ENCODE results near the gene FRMPD2.
"Not testable (repeated sequence)": the region's sequence is repeated elsewhere in the genome, so short reads cannot be mapped to it uniquely, and the experiment has no call there.

Gene FRMPD2

GRCh38 chr10:48251525-48252353, 22.8 kb downstream of the FRMPD2 start:
- DNase-seq = peak; percentile 9

DNA sequence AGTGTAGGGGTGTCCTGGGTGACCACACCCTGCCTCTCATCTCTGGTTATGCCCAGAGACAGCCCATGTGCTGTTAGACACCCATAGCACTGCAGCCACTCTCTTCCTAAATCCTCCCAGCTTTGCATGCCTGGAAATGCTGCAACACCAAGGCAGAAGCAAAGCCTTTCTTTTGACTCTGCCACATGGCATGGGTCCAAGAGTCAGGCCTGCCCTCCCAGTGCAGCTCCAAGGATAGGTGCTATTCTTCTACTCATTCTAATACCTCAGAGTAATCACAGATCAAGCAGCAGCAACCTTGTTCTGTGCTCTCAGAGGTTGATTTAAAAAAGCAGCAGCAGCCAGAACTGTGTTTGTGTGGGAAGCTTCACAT, 23.4 kb downstream of the FRMPD2 start:
- DNase-seq = no peak

DNA sequence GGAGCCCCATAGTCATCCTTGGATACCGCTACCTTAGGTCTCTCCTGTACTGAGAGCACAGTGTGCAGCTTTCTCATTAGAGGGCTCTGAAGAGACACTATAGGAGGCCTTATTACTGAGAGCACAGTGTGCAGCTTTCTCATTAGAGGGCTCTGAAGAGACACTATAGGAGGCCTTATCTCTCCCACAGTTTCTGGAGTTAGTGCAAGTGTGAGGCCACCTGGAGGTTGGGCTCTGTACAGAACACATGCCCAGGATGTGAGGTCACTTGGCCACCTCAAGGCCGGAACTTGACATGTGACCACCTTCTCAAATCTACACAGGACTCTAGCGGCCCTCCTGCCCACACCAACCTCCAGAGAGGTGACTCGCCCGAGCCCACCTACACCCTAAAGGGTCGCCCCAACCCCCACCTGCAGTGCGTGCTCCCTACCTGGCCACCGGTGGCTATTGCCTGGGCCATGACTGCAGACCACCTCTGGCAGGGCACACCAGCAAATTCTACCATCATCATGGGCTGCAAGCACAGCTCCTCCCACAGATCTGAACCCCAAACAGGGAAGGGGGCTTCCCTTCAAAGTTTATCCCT, 24.6 kb downstream of the FRMPD2 start:
- DNase-seq = no peak

DNA sequence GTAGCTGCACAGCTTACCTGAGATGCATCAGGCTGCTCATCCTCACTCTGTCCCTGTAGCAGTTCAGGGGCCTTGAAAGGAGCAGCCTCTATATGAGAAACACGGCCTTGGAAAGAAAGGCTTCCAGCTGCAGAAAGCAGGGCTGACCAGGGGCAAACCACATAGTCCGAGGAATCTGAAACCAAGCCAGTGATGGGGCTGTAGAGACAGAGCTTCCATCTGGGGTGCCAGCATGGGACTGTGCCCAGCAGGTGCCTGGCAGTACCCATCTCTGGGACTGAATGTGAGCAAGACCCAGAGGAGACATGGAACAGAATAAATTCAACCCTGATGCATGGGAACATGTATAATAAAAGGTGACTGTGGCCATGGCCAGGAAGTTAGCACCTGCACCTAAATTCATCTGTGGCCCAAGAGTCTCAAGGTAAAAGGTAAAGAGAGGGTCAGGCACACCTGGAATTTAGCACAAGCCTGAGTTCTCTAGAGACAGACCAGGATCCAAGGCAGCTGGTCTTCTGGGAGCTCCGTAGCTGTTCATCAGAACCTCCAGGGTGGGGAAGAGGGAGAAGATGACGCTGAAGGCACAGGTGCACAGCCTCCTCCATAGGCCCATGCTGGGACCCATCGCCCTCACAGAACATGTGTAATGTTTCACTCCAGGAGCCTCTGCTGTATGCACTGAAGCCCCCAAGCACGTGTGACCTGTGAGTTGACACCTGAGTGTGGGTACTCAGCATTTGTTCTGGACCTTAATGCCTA, 25.3 kb downstream of the FRMPD2 start:
- no peak for DNase-seq

GRCh38 chr10:48248462-48248861, 26.0 kb downstream of the FRMPD2 start:
- DNase-seq = no peak

DNA sequence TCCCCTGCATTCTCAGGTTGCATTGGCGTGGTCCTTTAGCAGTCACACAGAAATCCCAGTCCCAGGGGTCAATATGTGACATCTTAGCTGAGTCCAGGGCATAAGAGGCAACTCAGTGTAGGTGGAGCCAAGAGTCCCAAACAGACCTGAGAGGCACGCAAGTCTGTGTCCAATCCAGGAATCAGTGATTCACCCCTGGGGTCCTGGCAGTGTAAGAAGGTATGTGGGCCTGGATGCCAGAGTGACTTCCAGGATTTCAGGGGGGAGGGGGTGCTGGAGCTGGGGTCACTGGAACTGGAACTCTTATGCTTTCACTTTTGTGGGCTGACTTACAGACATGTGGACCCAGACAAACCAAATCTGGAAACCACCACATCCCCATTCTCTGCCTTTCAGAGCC, 26.8 kb downstream of the FRMPD2 start:
- no peak for DNase-seq

DNA sequence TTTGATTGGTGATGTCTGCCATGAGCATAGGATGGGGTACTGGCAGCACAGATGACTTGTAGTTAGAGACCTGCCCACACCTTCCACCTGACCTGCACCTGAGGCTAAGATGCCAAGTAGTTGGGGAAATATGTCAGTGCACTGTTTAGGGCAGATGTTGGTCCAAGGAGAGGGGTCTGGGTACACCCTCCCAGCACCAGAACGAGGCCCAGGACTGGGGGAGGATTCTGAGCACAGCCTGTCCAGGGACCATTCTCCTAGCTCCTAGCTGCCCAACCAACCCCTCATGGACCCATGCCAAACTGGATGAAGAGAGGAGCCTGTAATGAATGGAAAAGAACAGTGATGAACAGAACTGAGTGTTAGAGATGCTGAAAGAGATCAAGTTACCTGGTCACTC, 28.0 kb downstream of the FRMPD2 start:
- no peak for DNase-seq

DNA sequence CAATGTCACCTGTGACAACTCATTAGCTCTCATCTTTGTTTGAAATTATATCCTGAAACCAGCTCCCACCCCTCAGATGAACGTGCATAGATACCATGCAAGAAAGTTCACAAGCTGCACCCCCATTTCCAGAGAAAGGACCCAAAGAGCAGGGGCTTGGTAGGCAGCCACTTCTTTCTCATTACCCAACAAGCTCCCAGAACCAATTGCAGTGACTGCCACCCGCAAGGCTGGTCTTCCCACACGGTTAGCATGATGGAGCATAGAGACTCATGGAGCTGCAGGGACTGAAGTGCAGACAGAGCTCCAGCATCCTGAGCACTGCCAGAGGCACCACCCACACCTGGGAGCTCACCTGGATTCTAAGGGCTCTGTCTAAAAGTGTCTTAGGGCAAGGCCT, 28.5 kb downstream of the FRMPD2 start:
- no peak for DNase-seq

- DNase-seq = not testable (repeated sequence)
These were observed 30.6 kb downstream of the FRMPD2 start for GRCh38 chr10:48243921-48244320.

GRCh38 chr10:48243487-48243886, 31.0 kb downstream of the FRMPD2 start:
- DNase-seq = no peak

DNA sequence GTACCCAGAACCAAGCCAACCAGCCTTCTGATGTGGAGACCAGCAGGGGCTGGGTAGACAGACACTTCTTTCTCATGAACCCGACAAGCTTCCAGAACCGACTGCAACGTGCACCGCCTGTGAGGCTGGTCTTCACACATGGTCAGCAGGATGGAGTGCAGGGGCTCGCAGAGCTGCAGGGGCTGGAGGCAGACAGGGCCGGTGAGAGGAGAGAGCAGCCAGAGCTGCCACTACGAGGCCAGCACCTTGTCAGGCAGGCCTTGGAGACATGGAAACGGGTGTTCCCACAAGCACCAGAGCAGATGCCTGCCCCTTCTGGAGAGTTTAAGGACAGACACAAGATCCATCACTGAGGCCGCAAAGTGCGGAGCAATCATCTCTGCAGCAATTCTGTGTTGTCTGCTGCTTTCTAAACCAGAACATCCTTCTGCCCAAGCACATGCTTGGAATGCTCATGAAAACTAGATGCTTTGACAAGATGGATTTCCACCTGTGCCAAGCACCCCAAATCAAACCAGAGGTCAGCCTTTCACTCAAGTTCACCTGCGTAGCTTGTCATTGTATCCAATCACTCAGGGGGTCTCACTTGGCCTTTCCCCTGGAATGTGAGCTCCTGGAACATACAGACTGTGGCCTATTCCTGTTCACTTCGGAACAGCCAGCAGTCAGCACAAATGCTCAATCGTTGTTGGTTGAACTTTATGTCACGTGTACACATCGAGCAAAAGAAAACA, 32.2 kb downstream of the FRMPD2 start:
- DNase-seq = no peak

GRCh38 chr10:48241332-48241731, 33.2 kb downstream of the FRMPD2 start:
- no peak for DNase-seq

- no peak for DNase-seq
These were observed 34.3 kb downstream of the FRMPD2 start for GRCh38 chr10:48240196-48240595.

DNA sequence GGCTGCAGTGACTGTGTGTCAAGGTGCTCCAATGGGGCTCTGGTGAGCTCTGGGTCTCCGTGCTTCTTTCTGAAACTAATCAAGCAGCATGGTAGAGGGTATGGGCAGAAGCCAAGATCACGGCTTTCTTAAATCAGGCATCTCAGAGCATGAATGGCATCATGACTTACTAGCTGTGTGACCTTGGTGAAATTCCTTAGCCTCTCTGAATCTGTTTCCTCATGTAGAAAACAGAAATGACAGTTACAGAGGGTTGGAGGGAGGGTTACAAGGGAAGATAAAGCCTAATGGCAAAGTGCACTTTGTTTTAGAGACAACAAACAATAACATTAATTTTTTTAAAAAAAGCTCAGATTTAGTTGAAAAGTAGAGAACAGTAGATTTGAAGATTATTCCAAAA, 34.9 kb downstream of the FRMPD2 start:
- DNase-seq = no peak

DNA sequence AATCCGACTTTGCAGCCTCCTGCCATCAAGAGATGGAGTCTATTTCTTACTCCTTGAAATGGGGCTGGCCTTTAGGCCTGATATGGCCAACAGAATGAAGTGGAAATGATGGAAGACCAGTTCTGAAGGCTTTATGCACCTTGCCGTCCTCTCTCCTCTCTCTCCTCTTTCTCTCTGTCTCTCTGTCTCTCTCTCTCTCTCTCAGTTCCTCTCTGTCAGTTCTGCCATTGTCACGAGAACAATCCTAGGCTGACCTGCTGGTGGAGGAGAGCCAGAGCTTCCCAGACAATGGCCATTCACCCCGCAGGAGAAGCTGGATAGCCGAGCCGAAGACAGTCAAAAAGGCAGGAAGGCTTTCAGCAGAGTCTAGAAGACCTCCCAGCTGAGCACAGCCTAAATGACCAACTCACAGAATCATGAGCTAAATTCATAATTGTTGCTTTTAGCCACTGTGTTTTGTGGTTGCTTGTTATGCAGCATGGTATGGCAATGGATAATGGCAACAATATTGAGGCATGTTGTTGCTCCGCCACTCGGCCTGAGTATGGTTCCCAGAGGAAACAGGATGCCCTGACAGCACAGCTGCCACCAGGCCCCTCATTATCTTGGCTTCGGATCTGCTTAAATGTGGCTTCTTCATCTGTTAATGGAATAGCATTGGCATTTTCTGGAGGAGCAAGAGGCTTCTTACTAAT, 35.5 kb downstream of the FRMPD2 start:
- no peak for DNase-seq

DNA sequence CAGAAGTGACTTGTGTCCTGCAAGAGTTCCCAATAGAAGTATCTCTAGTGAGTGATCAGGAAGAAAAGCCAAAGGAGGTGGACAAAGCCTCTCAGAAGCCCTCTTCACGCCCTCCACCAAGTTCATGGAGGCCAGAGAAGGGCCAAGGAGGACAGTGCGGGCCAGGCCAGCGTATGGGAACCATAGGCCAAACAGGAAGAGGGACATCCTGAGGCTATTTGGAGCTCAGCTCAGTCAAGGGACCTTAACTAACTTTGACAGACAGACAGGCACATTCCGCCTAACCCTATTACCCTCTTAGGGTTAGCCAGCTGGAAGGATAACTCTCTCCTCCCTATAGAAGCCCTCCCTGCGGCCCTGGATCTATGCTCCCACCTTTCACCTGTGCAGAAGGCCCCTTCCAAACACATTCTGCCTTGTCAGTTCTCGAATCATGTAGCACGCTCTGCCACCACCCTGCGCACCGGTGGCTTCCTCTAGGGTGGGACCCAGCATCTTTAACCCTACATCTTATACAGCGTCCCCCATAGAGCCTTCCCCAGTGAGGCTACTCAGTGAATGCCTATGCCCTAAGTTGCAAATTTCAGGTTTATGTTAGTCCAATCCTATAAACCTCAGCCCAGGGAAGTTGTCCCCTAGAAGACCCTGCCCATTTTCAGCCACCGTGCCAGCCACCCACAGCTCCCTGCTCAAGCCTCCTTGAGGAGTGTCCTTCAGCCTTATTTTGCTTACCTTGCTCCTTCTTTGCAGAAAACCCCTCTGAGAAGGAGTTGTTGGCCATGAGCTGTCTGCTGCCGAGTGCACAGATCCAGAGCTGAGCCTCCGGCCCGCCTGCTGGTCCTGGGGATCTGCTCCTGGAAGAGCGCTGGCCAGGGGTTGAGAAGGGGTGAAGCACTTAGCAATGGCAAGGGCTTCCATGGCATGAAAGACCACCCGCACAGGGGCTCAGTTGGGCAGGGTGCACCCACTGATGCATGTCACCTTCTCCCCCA, 36.9 kb downstream of the FRMPD2 start:
- DNase-seq = no peak

GRCh38 chr10:48236199-48236621, 38.3 kb downstream of the FRMPD2 start:
- no peak for DNase-seq

GRCh38 chr10:48235501-48235900, 39.0 kb downstream of the FRMPD2 start:
- DNase-seq = no peak

- DNase-seq = no peak
These were observed 39.7 kb downstream of the FRMPD2 start for GRCh38 chr10:48234787-48235186.

GRCh38 chr10:48234295-48234694, 40.2 kb downstream of the FRMPD2 start:
- no peak for DNase-seq

DNA sequence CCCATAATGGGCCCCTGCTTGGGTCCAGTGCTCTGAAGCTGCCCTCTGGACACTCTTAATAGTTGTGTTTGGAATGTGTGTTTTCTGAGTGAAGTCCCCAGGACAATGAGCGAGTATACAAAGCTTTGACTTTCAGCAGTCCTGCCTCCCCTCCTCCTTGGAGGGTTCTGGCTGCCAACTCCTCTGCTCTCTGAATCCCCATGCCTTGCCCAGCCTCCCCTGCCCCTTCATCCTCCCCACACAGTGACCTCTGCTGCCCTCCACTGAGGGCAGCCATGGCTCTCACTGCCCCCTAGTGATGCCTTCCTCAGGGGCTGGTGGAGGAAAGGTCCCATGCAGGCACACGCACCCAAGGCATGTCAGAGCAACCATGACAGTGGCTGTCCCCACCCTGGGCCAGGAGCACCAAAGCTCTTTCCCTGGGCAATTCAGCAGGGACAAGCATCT, 40.9 kb downstream of the FRMPD2 start:
- no peak for DNase-seq
